IPS-NIHi7 (cell line): ENCODE measurements around the gene ACKR2.
A peak's percentile ranks its signal among the peaks of the same experiment; 100 is the strongest.

Experiments
- DNase-seq: peaks from one replicate; pipeline ENCODE4 v3.0.0; 2012; ENCODE audit warnings: mixed read lengths; ENCODE audit errors: extremely low spot score

The ACKR2 gene

GRCh38 chr3:42829628-42830436, 20.6 kb downstream of the ACKR2 start:
- DNase-seq: no peak

- peak; percentile 81 for DNase-seq
Observed at GRCh38 chr3:42830437-42831320, 21.4 kb downstream of the ACKR2 start.

- peak; percentile 81 for DNase-seq
Observed at GRCh38 chr3:42831321-42831713, 22.1 kb downstream of the ACKR2 start.

- DNase-seq: no peak
Observed at GRCh38 chr3:42836150-42837123, 27.2 kb downstream of the ACKR2 start.

- DNase-seq: no peak
Observed at GRCh38 chr3:42838571-42838970, 29.3 kb downstream of the ACKR2 start.

- DNase-seq: peak; percentile 65
Observed at GRCh38 chr3:42839616-42840015, 30.4 kb downstream of the ACKR2 start.

- no peak for DNase-seq
Observed at GRCh38 chr3:42841332-42841731, 32.1 kb downstream of the ACKR2 start.

GRCh38 chr3:42843713-42844411, 34.6 kb downstream of the ACKR2 start:
- DNase-seq: no peak

GRCh38 chr3:42844412-42844713, 35.1 kb downstream of the ACKR2 start:
- no peak for DNase-seq

GRCh38 chr3:42844815-42845214, 35.6 kb downstream of the ACKR2 start:
- no peak for DNase-seq

- DNase-seq: no peak
Observed at GRCh38 chr3:42846685-42847522, 37.7 kb downstream of the ACKR2 start.

GRCh38 chr3:42847731-42848130, 38.5 kb downstream of the ACKR2 start:
- no peak for DNase-seq

- no peak for DNase-seq
Observed at GRCh38 chr3:42849017-42849416, 39.8 kb downstream of the ACKR2 start.

GRCh38 chr3:42850263-42850662, 41.0 kb downstream of the ACKR2 start:
- DNase-seq: no peak

- DNase-seq: no peak
Observed at GRCh38 chr3:42851228-42851834, 42.1 kb downstream of the ACKR2 start.

- DNase-seq: no peak
Observed at GRCh38 chr3:42852441-42852840, 43.2 kb downstream of the ACKR2 start.

GRCh38 chr3:42853056-42853455, 43.8 kb downstream of the ACKR2 start:
- no peak for DNase-seq

- no peak for DNase-seq
Observed at GRCh38 chr3:42853739-42854302, 44.6 kb downstream of the ACKR2 start.

GRCh38 chr3:42855219-42855546, 45.9 kb downstream of the ACKR2 start:
- no peak for DNase-seq
